Measurements from ENCODE around the gene C1orf210.

GRCh38 chr1:43304771-43305300, 19.5 kb upstream of the C1orf210 start:
- TF ChIP-seq ZNF23 (CRISPR knock-in tag; IDR thresholded peaks at IDR 0.05) (no peak), JUN (IDR thresholded peaks at IDR 0.05; ENCODE audit: borderline replicate concordance, low read depth, low read length) (no peak), JUN (CRISPR knock-in tag; IDR thresholded peaks at IDR 0.05; ENCODE audit: borderline replicate concordance) (no peak), CBX8 (IDR thresholded peaks at IDR 0.05; ENCODE audit: borderline replicate concordance, extremely low read depth, low read depth, low read length, poor library complexity, severe bottlenecking) (no peak), CTCF (IDR thresholded peaks at IDR 0.05 in 2 of 3, conservative IDR thresholded peaks at IDR 0.05 in 1 of 3; ENCODE audit: insufficient read depth in 2 of 3, low read depth in 1 of 3, low read length in 3 of 3) (no peak), TCF7L2 (IDR thresholded peaks at IDR 0.05; ENCODE audit: low read depth, low read length) (no peak), ZFP91 (CRISPR knock-in tag; IDR thresholded peaks at IDR 0.05) (no peak), ZNF143 (CRISPR knock-in tag; IDR thresholded peaks at IDR 0.05) (no peak), CREB1 (IDR thresholded peaks at IDR 0.05) (peak; percentile 50; the same call in 1 of the 2 replicates), CREB1 (CRISPR knock-in tag; IDR thresholded peaks at IDR 0.05) (no peak), FIP1L1 (IDR thresholded peaks at IDR 0.05; ENCODE audit: low read depth, low read length, poor library complexity, severe bottlenecking) (no peak), ELK1 (CRISPR knock-in tag; IDR thresholded peaks at IDR 0.05) (no peak), TAF1 (IDR thresholded peaks at IDR 0.05; ENCODE audit: control insufficient read depth, extremely low read depth, insufficient read depth, low read length, severe bottlenecking) (no peak), CEBPZ (IDR thresholded peaks at IDR 0.05; ENCODE audit: borderline replicate concordance, low read depth, low read length) (no peak), POLR2A (conservative IDR thresholded peaks at IDR 0.05) (no peak)
